ENCODE data around the gene KHDC4.

Gene KHDC4

DNA sequence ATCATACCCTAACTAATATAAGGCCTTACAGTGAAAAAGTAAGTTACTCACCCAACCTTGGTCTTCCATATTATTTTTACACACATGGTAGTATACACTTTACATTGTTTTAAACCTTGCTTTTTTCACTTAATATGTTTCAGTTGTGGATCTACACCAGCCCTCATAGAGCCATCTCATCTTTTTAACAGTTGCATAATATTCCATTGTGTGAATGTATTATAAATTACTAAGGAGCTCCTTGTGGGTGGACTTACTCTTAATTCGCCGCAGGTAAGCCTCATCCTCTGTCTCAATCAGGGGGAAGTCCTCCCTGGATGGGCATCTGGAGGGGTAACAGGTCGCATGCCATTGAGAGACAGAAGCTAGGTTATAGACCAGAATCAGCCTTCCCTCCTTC is 20.4 kb upstream of the KHDC4 start:
- TF ChIP-seq CTCF (IDR thresholded peaks at IDR 0.05), result no peak

DNA sequence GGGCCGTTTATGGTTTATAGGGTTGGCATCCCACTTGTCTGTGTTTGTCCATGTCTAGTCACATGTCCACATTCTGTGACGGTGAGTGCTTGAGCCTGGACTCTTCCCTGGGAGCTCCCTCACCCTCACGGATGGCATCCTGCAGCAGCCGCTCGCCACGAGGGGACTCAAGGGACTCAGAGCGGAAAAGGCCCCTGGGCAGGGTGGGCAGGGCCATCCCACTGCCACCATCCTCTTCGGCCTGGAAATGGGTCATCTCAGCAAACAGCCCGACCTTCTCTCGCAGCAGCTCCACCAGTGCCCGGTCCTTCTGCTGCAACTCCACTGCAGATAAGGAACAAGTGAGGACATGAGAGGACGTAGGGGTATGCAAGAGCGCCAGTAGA is 18.3 kb upstream of the KHDC4 start:
- no peak for TF ChIP-seq CTCF (IDR thresholded peaks at IDR 0.05)

- no peak for TF ChIP-seq CTCF (IDR thresholded peaks at IDR 0.05)
Observed at GRCh38 chr1:155951753-155952504, 17.7 kb upstream of the KHDC4 start.

- TF ChIP-seq CTCF (IDR thresholded peaks at IDR 0.05), result no peak
Observed at GRCh38 chr1:155950829-155951228, 16.6 kb upstream of the KHDC4 start.

GRCh38 chr1:155947741-155948140 is 13.5 kb upstream of the KHDC4 start:
- TF ChIP-seq CTCF (IDR thresholded peaks at IDR 0.05), result no peak

GRCh38 chr1:155947292-155947691 is 13.1 kb upstream of the KHDC4 start:
- no peak for TF ChIP-seq CTCF (IDR thresholded peaks at IDR 0.05)

DNA sequence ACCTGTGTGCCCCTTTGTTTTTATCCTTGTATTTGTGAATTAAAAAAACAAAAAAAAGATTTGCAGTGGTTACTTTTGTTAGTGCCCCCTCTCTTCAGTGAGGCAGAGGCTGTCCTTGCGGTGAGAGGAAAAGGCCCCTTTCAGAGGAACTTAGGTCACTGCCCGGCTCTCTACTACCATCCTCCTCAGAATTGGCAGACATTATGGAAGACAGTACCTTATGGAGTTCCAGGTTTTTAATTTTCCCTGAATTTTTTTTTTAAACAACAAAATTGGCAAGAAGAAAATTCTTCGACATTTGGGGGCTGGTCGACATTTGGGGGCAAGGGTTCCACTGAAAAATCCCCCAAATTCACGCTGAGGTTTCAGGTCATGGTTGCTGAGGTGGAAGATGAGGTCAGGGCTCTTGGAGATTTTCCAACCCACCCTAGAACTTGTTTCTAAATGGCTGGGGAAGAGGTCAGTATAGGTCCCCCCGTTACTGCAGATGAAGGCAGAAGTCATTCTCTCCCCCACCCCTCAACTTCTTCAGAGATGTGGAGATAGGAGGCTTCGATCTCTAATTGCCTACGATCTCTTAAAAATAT is 12.5 kb upstream of the KHDC4 start:
- no peak for TF ChIP-seq CTCF (IDR thresholded peaks at IDR 0.05)
